ELR (cell line): ENCODE results near the gene RNF224.

Experiments used
- DNase-seq: peaks from one replicate; pipeline ENCODE4 v3.0.0-alpha.2; 2015; ENCODE audit warnings: low read depth

Gene RNF224

GRCh38 chr9:137215196-137215986 is 11.9 kb upstream of the RNF224 start:
- no peak for DNase-seq

- DNase-seq, result no peak
Observed at GRCh38 chr9:137216188-137216965, 10.9 kb upstream of the RNF224 start.

DNA sequence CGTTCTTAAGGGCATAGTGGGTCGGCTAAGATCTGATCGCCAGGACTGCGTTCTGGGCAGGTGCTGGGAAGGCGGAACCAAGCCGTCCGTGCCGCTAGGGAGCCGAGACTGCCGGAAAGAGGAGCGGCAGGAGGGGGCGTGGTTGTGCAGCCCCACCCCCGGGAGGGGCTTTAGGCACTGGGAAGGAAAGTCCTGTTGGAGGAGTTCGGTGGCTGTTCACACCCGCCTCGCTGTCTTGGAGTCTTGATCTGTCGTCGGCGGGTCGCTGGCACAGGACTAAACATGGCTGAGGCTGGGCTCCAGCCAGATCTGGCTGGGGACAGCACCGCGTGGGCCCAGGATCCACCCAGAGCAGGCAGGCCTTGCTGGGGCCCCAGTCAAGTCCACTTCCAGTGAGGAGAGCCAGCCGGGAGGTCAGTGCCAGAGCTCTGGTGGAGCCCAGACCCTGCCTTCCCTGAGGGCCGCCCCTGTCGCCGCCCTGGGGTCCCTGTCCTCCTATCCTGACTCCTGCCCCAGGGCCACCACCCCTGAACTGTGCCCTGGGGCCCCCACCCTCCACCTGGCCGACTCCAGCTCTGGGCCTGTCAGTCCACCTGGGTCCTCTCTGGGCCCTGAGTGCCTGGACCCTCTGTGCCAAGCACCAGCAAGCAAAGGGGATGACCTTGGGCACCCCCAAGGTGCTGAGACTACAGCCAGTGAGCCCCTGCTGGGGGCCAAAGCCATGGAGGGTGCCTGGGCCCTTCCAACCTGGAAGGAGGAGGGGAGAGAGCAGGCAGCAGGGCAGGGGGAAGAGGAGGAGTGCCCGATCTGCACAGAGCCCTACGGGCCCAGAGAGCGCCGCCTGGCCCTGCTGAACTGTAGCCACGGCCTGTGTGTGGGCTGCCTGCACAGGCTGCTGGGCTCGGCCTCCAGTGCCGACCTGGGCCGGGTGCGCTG is 9.8 kb upstream of the RNF224 start:
- DNase-seq, result no peak

DNA sequence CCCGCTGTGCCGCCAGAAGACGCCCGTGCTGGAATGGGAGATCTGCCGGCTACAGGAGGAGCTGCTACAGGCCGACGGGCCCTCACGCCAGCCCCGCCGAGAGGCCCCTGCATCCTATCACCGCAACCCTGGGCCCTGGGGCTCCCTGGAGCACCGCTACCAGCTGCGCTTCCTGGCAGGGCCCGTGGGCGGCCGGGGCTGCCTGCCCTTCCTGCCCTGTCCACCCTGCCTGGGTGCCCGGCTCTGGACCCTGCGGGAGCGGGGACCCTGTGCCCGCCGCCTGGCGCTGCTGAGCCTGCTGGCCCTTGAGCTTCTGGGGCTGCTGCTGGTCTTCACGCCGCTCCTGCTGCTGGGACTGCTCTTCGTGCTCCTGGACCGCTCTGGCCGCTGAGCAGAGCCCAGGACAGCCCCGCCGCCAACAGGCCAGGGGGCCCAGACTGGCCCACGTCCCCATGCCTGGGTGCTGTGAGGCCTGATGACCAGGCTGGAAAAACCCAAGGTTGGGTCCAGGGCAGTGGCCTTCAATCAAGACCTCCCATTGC is 9.0 kb upstream of the RNF224 start:
- no peak for DNase-seq

DNA sequence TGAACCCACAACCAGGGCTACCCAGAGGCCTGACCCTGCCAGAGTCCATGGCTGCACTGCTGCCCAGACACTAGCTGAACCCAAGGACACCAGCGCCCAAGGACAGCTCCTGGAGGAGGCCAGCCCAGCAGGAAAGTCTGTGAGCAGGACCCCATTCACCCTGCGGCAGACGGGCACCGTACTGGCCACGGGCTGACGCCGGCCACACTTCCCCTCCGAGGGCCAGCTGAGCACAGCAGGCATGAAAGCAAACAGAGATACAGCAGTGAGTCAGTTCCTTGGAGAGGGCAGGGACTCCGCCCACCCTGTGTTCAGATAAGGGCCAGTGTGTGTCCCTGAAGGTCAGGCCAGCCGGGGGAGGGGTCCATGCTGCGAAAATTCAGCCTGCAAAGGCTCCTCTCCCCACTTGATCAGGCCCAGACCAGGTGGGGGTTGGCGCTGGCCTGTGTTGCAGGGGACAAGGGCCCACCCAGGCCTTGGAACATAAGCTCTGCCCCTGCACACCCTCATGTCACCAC is 8.5 kb upstream of the RNF224 start:
- peak; percentile 56 for DNase-seq

DNA sequence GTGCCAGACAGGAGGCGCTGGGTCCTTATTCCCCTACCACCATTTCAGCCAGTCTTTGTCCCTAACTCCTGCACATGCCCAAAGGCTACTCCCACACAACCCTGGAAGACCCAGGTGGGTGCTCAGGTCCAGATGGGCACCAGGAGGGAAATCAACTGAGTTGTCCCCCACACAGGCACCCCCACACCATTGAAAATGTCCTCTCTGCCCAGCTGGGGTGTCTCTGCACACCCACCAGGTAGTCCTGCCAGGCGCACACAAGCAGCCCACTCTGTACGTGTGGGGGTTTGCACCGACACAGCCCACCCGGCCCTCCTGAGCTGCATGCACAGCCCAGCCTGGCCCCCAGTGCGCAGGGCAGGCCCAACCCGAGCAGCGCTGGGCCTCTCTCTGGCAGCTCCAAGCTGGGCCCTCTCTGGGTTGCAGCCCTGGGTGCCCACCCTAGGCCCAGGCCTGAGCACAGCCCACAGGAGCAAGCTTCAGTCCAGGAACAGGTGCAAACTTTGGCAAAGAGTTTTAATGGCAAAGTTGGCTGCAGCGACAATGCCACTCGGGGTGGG is 7.5 kb upstream of the RNF224 start:
- no peak for DNase-seq

DNA sequence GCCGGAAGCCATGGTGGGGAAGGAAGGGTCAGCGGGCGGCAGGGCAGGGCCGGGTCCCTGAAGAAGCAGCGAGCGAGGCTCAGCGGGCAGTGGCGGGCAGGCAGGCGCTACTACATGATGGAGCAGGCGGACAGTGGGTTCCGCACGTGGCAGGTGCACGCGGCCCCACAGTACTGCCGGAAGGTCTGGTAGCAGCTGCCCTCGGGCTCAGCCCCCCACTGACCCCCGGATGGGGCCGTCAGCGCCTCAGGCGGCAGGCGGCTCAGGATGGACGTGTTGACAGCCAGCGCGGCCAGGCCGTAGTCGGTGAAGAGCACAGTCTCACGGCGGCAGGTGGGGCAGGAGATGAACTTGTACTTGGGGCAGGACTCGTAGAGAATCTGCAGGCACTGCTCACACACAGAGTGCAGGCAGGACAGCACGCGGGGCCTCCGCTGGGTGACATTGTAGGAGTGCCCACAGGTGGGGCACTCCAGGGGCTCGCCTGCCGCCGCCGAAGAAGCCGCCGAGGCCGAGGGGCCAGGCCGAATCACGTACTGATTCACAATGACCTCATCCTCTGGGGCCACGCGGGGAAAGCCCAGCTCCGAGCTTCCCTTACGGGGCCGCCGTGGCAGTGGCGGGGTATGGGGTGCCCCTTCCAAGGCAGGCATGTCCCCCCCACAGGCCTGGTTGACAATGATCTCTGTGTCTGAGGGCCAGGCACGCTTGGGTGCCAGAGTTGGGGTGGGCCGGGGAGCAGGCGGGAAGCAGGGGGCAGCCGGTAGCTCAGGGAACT is 6.8 kb upstream of the RNF224 start:
- no peak for DNase-seq

- no peak for DNase-seq
Observed at GRCh38 chr9:137221095-137221505, 6.2 kb upstream of the RNF224 start.

GRCh38 chr9:137221506-137222111 is 5.7 kb upstream of the RNF224 start:
- no peak for DNase-seq

- peak; percentile 28 for DNase-seq
Observed at GRCh38 chr9:137222190-137223077, 4.9 kb upstream of the RNF224 start, which contains the start of gene RNF208. Gene RNF208, minus strand, starts transcription at chr9:137222240. Its CDS starts 1,028 bp downstream, at chr9:137221212.

DNA sequence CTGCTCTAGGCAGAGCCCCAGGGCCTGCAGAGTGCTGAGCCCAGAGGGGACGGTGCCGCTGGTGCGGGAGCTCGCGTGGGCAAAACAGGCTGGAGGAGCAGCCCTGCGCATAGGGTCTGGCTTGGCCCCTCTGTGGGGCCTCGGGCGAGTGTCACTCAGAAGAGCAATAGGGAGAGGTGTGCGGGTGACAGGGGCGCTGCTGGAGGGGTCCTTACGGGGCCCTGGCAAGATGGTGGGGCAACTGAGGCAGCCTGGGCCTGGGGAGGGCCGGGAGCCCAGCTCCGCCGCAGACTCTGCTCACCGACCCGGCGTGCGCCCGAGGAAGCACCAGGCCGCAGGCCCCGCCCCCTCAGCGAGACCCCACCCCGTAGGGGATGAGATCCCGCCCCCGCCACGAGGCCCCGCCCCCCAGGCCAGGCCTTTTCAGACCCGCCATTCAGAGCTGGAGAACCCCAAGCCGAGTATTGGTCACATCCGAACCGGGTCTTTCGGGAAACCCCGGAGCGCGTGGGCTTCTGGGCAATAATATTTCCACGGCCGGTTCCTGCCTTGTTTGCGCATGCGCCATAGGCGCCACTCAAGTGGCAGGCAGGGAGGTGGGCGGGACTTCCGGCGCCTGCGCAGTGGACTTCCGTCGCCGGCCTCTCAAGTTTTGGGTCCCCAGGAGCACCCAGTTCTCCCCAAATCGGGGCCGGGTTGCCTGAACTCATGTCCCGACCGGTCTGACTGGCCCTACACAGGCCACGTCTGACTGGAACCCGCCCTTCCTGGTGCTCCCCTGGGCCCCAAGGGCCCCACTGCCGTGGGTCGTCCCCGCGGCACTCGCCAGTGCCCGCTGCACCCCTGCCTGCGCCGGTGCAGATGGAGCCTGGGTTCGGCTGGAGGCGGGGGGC is 4.0 kb upstream of the RNF224 start:
- peak; percentile 99 for DNase-seq

DNA sequence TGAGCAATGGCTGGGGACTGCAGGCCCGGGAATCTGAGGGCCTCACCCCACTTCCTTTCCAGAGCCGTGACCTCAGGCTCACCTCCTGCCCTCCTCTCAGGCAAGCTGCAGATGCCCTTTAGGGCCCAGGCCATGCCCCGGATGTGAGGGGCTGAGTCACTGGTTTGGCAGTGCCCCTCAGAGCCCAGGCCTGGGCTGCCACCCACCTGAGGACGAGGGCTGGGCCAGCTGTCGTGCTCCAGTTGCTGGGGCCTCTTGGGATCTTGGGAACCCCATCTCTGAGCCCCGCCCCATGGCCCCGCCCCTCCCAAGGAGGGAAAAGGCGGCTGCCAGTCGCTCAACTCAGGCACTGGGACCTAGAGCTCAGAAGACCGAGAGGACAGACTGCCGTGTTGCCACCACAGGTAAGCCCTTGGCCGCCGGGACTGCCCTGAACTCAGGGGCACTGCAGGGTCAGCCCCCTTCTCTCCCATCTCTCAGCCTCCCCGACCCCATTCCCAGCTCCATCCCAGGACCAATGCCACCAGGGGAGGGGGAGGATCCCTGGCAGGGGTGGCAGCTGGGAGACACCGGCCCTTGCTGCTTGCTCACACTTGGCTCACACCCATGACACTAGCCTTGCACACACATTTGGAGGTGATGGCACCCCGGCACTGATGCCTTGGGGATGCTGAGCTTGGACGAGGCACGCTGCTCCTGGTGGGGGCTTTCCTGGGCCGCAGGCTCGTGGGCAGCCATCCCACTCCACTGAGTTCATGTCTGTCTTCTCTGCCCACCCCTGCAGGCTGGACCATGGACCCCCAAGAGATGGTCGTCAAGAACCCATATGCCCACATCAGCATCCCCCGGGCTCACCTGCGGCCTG is 2.2 kb upstream of the RNF224 start, which contains the start of gene CYSRT1:
Gene CYSRT1 (plus strand): TSS at position 345 of the 865 bp plus-strand sequence. CDS start 448 bp downstream, at position 793.
- DNase-seq, result peak; percentile 34

DNA sequence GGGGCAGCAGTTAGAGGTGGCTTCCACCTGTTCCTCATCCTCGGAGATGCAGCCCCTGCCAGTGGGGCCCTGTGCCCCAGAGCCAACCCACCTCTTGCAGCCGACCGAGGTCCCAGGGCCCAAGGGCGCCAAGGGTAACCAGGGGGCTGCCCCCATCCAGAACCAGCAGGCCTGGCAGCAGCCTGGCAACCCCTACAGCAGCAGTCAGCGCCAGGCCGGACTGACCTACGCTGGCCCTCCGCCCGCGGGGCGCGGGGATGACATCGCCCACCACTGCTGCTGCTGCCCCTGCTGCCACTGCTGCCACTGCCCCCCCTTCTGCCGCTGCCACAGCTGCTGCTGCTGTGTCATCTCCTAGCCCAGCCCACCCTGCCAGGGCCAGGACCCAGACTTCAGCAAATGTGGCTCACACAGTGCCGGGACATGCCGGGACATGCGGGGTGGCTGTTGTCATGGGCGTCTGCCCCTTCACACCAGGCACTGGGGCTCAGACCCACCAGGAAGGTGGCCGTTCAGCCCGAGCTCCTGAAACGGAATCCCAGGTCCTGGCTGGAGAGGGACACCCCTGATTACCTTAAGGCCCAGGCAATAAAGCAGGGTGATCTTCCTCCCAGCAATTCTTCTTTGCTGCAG is 1.5 kb upstream of the RNF224 start:
- DNase-seq, result no peak

GRCh38 chr9:137226338-137227053 is 806 bp upstream of the RNF224 start:
- DNase-seq, result peak; percentile 76

DNA sequence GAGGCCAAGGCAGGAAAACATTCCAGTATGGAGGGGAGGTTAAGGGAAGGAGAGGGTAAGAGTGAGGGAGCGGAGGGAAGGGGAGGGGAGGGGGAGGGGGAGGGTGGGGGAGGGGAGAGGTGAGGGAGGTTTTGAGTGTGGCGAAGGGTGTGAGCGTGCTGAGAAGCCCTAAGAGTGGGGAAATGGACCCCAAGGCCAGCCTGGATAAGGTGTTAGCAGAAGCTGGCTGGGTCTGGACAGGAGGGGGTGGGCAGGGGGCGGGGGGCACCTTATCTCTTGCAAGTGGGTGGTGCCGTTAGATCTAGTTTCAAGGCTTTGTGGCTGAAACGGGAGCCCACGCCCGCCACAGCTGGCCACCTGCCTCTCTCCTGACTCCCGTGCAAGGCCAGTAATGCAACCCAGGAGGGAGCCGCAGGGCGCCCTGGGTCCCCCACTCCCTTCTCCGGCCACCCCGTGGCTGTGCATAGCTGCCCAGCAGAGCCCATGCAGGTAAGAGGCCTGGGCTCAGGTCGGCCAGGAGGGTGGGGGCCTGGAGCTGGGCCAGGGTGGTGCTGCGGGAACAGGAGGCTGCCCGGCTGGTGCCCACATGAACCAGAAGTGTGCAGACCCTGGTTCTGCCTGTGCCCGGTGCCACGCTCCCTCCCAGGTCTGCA is 677 bp downstream of the RNF224 start:
- no peak for DNase-seq
